HS-5 (cell line): Measurements from ENCODE around the gene C9.
"Not testable (repeated sequence)": the region's sequence is repeated elsewhere in the genome, so short reads cannot be mapped to it uniquely, and the experiment has no call there.

Experiments
- DNase-seq: peaks from one replicate; pipeline ENCODE4 v3.0.0-alpha.2; 2012; ENCODE audit warnings: low read depth

Gene C9

GRCh38 chr5:39328731-39329130, 35.6 kb downstream of the C9 start:
- DNase-seq: no peak

GRCh38 chr5:39323542-39323941, 40.8 kb downstream of the C9 start:
- no peak for DNase-seq

GRCh38 chr5:39319395-39319794, 44.9 kb downstream of the C9 start:
- DNase-seq: no peak

- not testable (repeated sequence) for DNase-seq
Observed at GRCh38 chr5:39316464-39316863, 47.8 kb downstream of the C9 start.

- no peak for DNase-seq
Observed at GRCh38 chr5:39315995-39316394, 48.3 kb downstream of the C9 start.

GRCh38 chr5:39314591-39314990, 49.7 kb downstream of the C9 start:
- no peak for DNase-seq

- no peak for DNase-seq
Observed at GRCh38 chr5:39309534-39309933, 54.8 kb downstream of the C9 start.

GRCh38 chr5:39302472-39302871, 61.8 kb downstream of the C9 start:
- DNase-seq: no peak

GRCh38 chr5:39301406-39301805, 62.9 kb downstream of the C9 start:
- no peak for DNase-seq

- no peak for DNase-seq
Observed at GRCh38 chr5:39299962-39300361, 64.3 kb downstream of the C9 start.

- DNase-seq: no peak
Observed at GRCh38 chr5:39294736-39295135, 69.6 kb downstream of the C9 start.

- DNase-seq: no peak
Observed at GRCh38 chr5:39284552-39284951, 79.7 kb downstream of the C9 start.

GRCh38 chr5:39283231-39283818, 81.0 kb downstream of the C9 start:
- DNase-seq: peak; percentile 62

- no peak for DNase-seq
Observed at GRCh38 chr5:39282561-39282960, 81.7 kb downstream of the C9 start.

GRCh38 chr5:39275865-39276264, 88.4 kb downstream of the C9 start:
- DNase-seq: not testable (repeated sequence)

- no peak for DNase-seq
Observed at GRCh38 chr5:39274398-39275085, 89.8 kb downstream of the C9 start.

- DNase-seq: no peak
Observed at GRCh38 chr5:39273314-39273954, 90.9 kb downstream of the C9 start.

GRCh38 chr5:39272869-39273231, 91.4 kb downstream of the C9 start:
- not testable (repeated sequence) for DNase-seq

- DNase-seq: no peak
Observed at GRCh38 chr5:39270225-39270848, 94.0 kb downstream of the C9 start.

GRCh38 chr5:39267186-39267585, 97.1 kb downstream of the C9 start:
- DNase-seq: no peak

- DNase-seq: no peak
Observed at GRCh38 chr5:39266442-39266841, 97.9 kb downstream of the C9 start.

GRCh38 chr5:39264528-39264927, 99.8 kb downstream of the C9 start:
- DNase-seq: no peak

- no peak for DNase-seq
Observed at GRCh38 chr5:39262981-39263380, 101.3 kb downstream of the C9 start.
